PFSK-1 (cell line): ENCODE data around the gene CATSPER3.

Source experiments
- POLR2AphosphoS5 ChIP-seq: IDR thresholded peaks from 2 replicates; pipeline ENCODE4 v1.6.1; 2012; ENCODE audit warnings: low read depth, mild to moderate bottlenecking, control low read depth, low read length, moderate library complexity
- SIN3A ChIP-seq: IDR thresholded peaks from 2 replicates; pipeline ENCODE4 v1.6.1; 2012; ENCODE audit warnings: mild to moderate bottlenecking, low read length, moderate library complexity, borderline replicate concordance; ENCODE audit not compliant: insufficient read depth
- TAF1 ChIP-seq: IDR thresholded peaks from 2 replicates; pipeline ENCODE4 v1.6.1; 2012; ENCODE audit warnings: low read length, control low read depth, borderline replicate concordance; ENCODE audit not compliant: insufficient read depth
- TF ChIP-seq, protein P1 (sequence below), 2 experiments: IDR thresholded peaks; 2 replicates each; pipeline versions ENCODE4 v1.6.1 to v1.8.0; 2011 to 2012; ENCODE audit warnings: low read depth in 2 of 2, low read length in 2 of 2, control low read depth in 1 of 2, inconsistent platforms in 1 of 2, mild to moderate bottlenecking in 1 of 2, moderate library complexity in 1 of 2; ENCODE audit not compliant: insufficient read depth in 1 of 2

DNA sequence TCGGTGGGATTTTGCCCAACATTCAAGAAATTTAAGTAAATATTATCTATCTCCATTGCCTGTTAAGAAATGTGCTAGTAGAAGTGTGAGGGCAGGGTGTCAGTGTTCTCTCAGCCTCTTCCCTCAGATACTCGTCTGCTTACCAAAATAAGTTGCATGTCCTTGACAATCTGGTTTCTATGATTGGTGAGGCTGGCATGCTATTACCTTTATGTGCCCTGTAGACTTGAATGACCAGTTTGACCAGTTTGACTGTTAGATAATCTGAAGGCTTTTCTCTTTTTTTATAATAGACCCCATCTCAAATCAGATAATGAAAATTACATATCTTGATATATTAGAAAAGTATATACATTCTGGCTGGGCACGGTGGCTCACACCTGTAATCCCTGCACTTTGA lies 348 bp downstream of the CATSPER3 start:
- TF ChIP-seq, protein P1, sequence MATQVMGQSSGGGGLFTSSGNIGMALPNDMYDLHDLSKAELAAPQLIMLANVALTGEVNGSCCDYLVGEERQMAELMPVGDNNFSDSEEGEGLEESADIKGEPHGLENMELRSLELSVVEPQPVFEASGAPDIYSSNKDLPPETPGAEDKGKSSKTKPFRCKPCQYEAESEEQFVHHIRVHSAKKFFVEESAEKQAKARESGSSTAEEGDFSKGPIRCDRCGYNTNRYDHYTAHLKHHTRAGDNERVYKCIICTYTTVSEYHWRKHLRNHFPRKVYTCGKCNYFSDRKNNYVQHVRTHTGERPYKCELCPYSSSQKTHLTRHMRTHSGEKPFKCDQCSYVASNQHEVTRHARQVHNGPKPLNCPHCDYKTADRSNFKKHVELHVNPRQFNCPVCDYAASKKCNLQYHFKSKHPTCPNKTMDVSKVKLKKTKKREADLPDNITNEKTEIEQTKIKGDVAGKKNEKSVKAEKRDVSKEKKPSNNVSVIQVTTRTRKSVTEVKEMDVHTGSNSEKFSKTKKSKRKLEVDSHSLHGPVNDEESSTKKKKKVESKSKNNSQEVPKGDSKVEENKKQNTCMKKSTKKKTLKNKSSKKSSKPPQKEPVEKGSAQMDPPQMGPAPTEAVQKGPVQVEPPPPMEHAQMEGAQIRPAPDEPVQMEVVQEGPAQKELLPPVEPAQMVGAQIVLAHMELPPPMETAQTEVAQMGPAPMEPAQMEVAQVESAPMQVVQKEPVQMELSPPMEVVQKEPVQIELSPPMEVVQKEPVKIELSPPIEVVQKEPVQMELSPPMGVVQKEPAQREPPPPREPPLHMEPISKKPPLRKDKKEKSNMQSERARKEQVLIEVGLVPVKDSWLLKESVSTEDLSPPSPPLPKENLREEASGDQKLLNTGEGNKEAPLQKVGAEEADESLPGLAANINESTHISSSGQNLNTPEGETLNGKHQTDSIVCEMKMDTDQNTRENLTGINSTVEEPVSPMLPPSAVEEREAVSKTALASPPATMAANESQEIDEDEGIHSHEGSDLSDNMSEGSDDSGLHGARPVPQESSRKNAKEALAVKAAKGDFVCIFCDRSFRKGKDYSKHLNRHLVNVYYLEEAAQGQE (IDR thresholded peaks at IDR 0.05; ENCODE audit: insufficient read depth in 1 of 2, low read depth in 2 of 2, low read length in 2 of 2) = no peak
- TF ChIP-seq TAF1 (no peak), SIN3A (no peak), POLR2AphosphoS5 (no peak)
